Thoracic aorta (tissue), 2 donors: ENCODE data around the gene NOL8. TPM values are rescaled to one million over a fixed set of nuclear protein-coding genes. Genes with fewer than 3 reads are reported as not detected.

ENCODE experiments used
- ATAC-seq: fragments of 150-250 bp; one replicate; pipeline ENCODE4 v1.8.0; 2017; ENCODE audit warnings: low read depth; ENCODE audit not compliant: insufficient number of reproducible peaks, low FRiP score
- DNase-seq: peaks from one replicate; pipeline ENCODE4 v3.0.0-alpha.2; 2020; ENCODE audit warnings: low spot score
- H3K27ac ChIP-seq, 2 donors: fragments of 200-600 bp; sonication (generic); 1 replicate in 1 of 2; 2 replicates in 1 of 2; pipeline ENCODE4 v1.5.1; 2016; ENCODE audit warnings: mild to moderate bottlenecking in 2 of 2, moderate library complexity in 2 of 2
- H3K27me3 ChIP-seq: fragments of 200-600 bp; sonication (generic); replicated peaks from 2 replicates; pipeline ENCODE4 v1.6.0; 2016; ENCODE audit warnings: mild to moderate bottlenecking; ENCODE audit not compliant: insufficient read depth
- H3K36me3 ChIP-seq: fragments of 200-600 bp; sonication (generic); one replicate; pipeline ENCODE4 v1.5.1; 2016
- H3K4me1 ChIP-seq, 2 donors: fragments of 200-600 bp; sonication (generic); 1 replicate in 1 of 2; 2 replicates in 1 of 2; pipeline versions ENCODE4 v1.5.1 to v1.6.0; 2016; ENCODE audit warnings: low read depth in 2 of 2, mild to moderate bottlenecking in 1 of 2; ENCODE audit not compliant: control insufficient read depth in 1 of 2
- H3K4me3 ChIP-seq: fragments of 200-600 bp; sonication (generic); 2 replicates; pipeline ENCODE4 v1.5.1; 2016; ENCODE audit warnings: mild to moderate bottlenecking
- H3K9me3 ChIP-seq: fragments of 200-600 bp; sonication (generic); 2 replicates; pipeline ENCODE4 v1.5.1; 2016
- CTCF ChIP-seq: fragments of 200-600 bp; sonication (generic); IDR thresholded peaks from one replicate; pipeline ENCODE4 v1.5.1; 2019; ENCODE audit warnings: antibody characterized with exemption
- total RNA-seq, 2 donors: library from RNA; depleted of rRNA; stranded (reverse); fragments of >200 nt; gene quantifications; one replicate each; pipeline versions ENCODE4 v1.1.0 to v1.2.3, GENCODE V29; 2016

The NOL8 gene
- 10 to 100 TPM; 33.6 to 49.1 TPM for total RNA-seq

GRCh38 chr9:92325269-92325990 lies at the start of gene NOL8, which contains the start of gene CENPP:
Gene NOL8 (minus strand): TSS chr9:92325350. CDS start chr9:92324161, 1,189 bp downstream.
Gene CENPP (plus strand): TSS chr9:92325953.
- Histone ChIP-seq H3K4me1 (peaks cover 15 to 29% of the 10 kb centered on the region in 2 donors), H3K27ac (peak within 1 kb of the TSS; percentile 95 to 97), H3K27me3 (no peaks in the 10 kb centered on the region), H3K36me3 (peaks cover 5% of the 10 kb centered on the region), H3K9me3 (no peaks in the 10 kb centered on the region), H3K4me3 (peak within 1 kb of the TSS; percentile 89)
- ATAC-seq: peak; percentile 92
- DNase-seq: peak; percentile 29
- TF ChIP-seq CTCF: no peak

- Histone ChIP-seq H3K27me3 (no peaks in the 10 kb centered on the region), H3K9me3 (peaks cover 9% of the 10 kb centered on the region), H3K4me3 (no peak overlapping the region), H3K36me3 (no peaks in the 10 kb centered on the region), H3K27ac (no peak overlapping the region), H3K4me1 (peaks cover 0 to 13% of the 10 kb centered on the region in 2 donors)
- ATAC-seq (no peak), DNase-seq (no peak)
- no peak for TF ChIP-seq CTCF
Measured at GRCh38 chr9:92373167-92373566, 48.0 kb upstream of the NOL8 start.

- Histone ChIP-seq H3K4me1 (no peaks in the 10 kb centered on the region), H3K9me3 (peaks cover 9% of the 10 kb centered on the region), H3K27ac (no peak overlapping the region), H3K36me3 (no peaks in the 10 kb centered on the region), H3K27me3 (no peaks in the 10 kb centered on the region), H3K4me3 (no peak overlapping the region)
- ATAC-seq (no peak), DNase-seq (no peak)
- no peak for TF ChIP-seq CTCF
Measured at GRCh38 chr9:92369075-92369474, 43.9 kb upstream of the NOL8 start.

- no peak overlapping the region for H3K4me3 ChIP-seq
- no peak for TF ChIP-seq CTCF
- H3K9me3 ChIP-seq: peaks cover 4% of the 10 kb centered on the region
- H3K4me1 ChIP-seq: peaks cover 7 to 10% of the 10 kb centered on the region in 2 donors
- ATAC-seq (no peak), DNase-seq (no peak)
- no peaks in the 10 kb centered on the region for H3K36me3 ChIP-seq
- no peaks in the 10 kb centered on the region for H3K27me3 ChIP-seq
- no peak overlapping the region for H3K27ac ChIP-seq
Measured at GRCh38 chr9:92360083-92360482, 34.9 kb upstream of the NOL8 start.

- Histone ChIP-seq H3K27ac (no peak overlapping the region), H3K36me3 (no peaks in the 10 kb centered on the region), H3K9me3 (peaks cover 9% of the 10 kb centered on the region), H3K4me3 (no peak overlapping the region), H3K4me1 (peaks cover 7 to 10% of the 10 kb centered on the region in 2 donors), H3K27me3 (no peaks in the 10 kb centered on the region)
- ATAC-seq: no peak
- TF ChIP-seq CTCF: no peak
- DNase-seq: no peak
Measured at GRCh38 chr9:92359394-92359995, 34.3 kb upstream of the NOL8 start.
